HCT116 (cell line): ENCODE data around the gene TAF1B. TPM values are rescaled to one million over a fixed set of nuclear protein-coding genes. Genes with fewer than 3 reads are reported as not detected.

Experiments used
- ATAC-seq: fragments of 200-7000 bp; cut with Tn5 transposase; 2 replicates; pipeline ENCODE4 v1.9.1; 2020; ENCODE audit warnings: mild to moderate bottlenecking, moderate library complexity
- BruUV-seq: library from RNA; stranded (reverse); fragments of 400-500 nt; replicated peaks from 2 replicates; lab custom pipeline; 2021; lab: Mats Ljungman, UMichigan
- CTCF ChIA-PET: fragments of 300-600 bp; sonication (Branson Sonifier 250); formaldehyde crosslinking; loops from one replicate; lab custom pipeline; 2021; ENCODE audit warnings: antibody characterized with exemption; lab: Charles Lee
- POLR2A ChIA-PET: fragments of 300-600, 350-600 bp; sonication (Branson Sonifier 250); formaldehyde crosslinking; loops from one replicate; lab custom pipeline; 2021; ENCODE audit warnings: antibody characterized with exemption; lab: Charles Lee
- RAD21 ChIA-PET, 2 experiments: fragments of 300-600 bp; sonication (Branson Sonifier 250); formaldehyde crosslinking; loops; one replicate each; lab custom pipeline; 2023; ENCODE audit warnings: low total read pairs in 2 of 2; ENCODE audit not compliant: uncharacterized antibody in 2 of 2, unreplicated experiment in 2 of 2, low non-redundant PET in 1 of 2; lab: Charles Lee
- DNase-seq: peaks from one replicate; pipeline ENCODE4 v3.0.0-alpha.2; 2010; ENCODE audit warnings: low read depth, low spot score
- H2AFZ ChIP-seq: fragments of 200-600 bp; shearing (Covaris generic), sonication (generic); 2 replicates; pipeline ENCODE4 v1.6.1; 2017; ENCODE audit warnings: low read depth, mixed run types, mixed read lengths, antibody characterized with exemption, low read length; ENCODE audit not compliant: poor library complexity, severe bottlenecking
- H3K27ac ChIP-seq: 2 replicates; pipeline ENCODE4 v1.5.1; 2012; ENCODE audit warnings: low read depth, low read length
- H3K27me3 ChIP-seq: fragments of 200-600 bp; sonication (generic); 2 replicates; pipeline ENCODE4 v1.6.1; 2016; ENCODE audit warnings: mixed run types, low read length, mixed read lengths; ENCODE audit not compliant: insufficient read depth
- H3K36me3 ChIP-seq, 2 experiments: fragments of 200-500 bp in 1 of 2; fragments of 200-600 bp in 1 of 2; sonication (Bioruptor generic) in 1 of 2; sonication (generic) in 1 of 2; 2 replicates each; pipeline versions ENCODE4 v1.5.1 to v1.6.1; 2014 to 2016; ENCODE audit warnings: low read length in 2 of 2, inconsistent platforms in 1 of 2, mixed read lengths in 1 of 2, mixed run types in 1 of 2; ENCODE audit not compliant: insufficient read depth in 2 of 2, control insufficient read depth in 1 of 2
- H3K4me1 ChIP-seq, 2 experiments: fragments of 200-600 bp in 1 of 2; sonication (generic) in 1 of 2; 2 replicates each; pipeline versions ENCODE4 v1.5.1 to v1.6.1; 2012 to 2017; ENCODE audit warnings: low read length in 2 of 2, inconsistent platforms in 1 of 2, mild to moderate bottlenecking in 1 of 2, mixed read lengths in 1 of 2, mixed run types in 1 of 2, moderate library complexity in 1 of 2; ENCODE audit not compliant: insufficient read depth in 2 of 2, control insufficient read depth in 1 of 2
- H3K4me2 ChIP-seq: fragments of 200-600 bp; sonication (generic); 2 replicates; pipeline ENCODE4 v1.6.1; 2017; ENCODE audit warnings: mixed run types, low read length, mixed read lengths
- H3K4me3 ChIP-seq, 2 experiments: fragments of 200-600 bp in 1 of 2; sonication (generic) in 1 of 2; replicated peaks in 1 of 2; 2 replicates each; pipeline ENCODE4 v1.5.1; 2011 to 2016; ENCODE audit warnings: low read length in 2 of 2, control low read depth in 1 of 2, low read depth in 1 of 2, mild to moderate bottlenecking in 1 of 2, mixed read lengths in 1 of 2, mixed run types in 1 of 2
- H3K79me2 ChIP-seq: fragments of 200-600 bp; sonication (generic); 2 replicates; pipeline ENCODE4 v1.6.1; 2017; ENCODE audit warnings: mild to moderate bottlenecking, mixed run types, low read length, moderate library complexity, mixed read lengths; ENCODE audit not compliant: insufficient read depth
- H3K9ac ChIP-seq: fragments of 200-600 bp; sonication (generic); 2 replicates; pipeline ENCODE4 v1.6.1; 2016; ENCODE audit warnings: low read length, mixed read lengths
- H3K9me2 ChIP-seq: fragments of 200-600 bp; sonication (generic), shearing (Covaris generic); 2 replicates; pipeline ENCODE4 v1.6.1; 2017; ENCODE audit warnings: mixed run types, mild to moderate bottlenecking, moderate library complexity; ENCODE audit not compliant: insufficient read depth
- H3K9me3 ChIP-seq, 2 experiments: fragments of 200-500 bp in 1 of 2; fragments of 200-600 bp in 1 of 2; sonication (Bioruptor generic) in 1 of 2; sonication (generic) in 1 of 2; 2 replicates each; pipeline ENCODE4 v1.6.1; 2014 to 2017; ENCODE audit warnings: low read length in 2 of 2, mixed read lengths in 2 of 2, inconsistent platforms in 1 of 2, low read depth in 1 of 2, mild to moderate bottlenecking in 1 of 2, mixed run types in 1 of 2, moderate library complexity in 1 of 2; ENCODE audit not compliant: control insufficient read depth in 1 of 2, insufficient read depth in 1 of 2
- H4K20me1 ChIP-seq: fragments of 200-600 bp; sonication (generic), shearing (Covaris generic); 2 replicates; pipeline ENCODE4 v1.6.1; 2017; ENCODE audit warnings: mixed run types, mild to moderate bottlenecking, moderate library complexity; ENCODE audit not compliant: insufficient read depth
- CBX3 ChIP-seq: IDR thresholded peaks from 2 replicates; pipeline ENCODE4 v1.6.1; 2012; ENCODE audit warnings: low read depth
- EGR1 ChIP-seq: IDR thresholded peaks from 2 replicates; pipeline ENCODE4 v1.6.1; 2012; ENCODE audit warnings: low read depth
- JUND ChIP-seq: IDR thresholded peaks from 2 replicates; pipeline ENCODE4 v1.6.1; 2012
- POLR2AphosphoS5 ChIP-seq: IDR thresholded peaks from 2 replicates; pipeline ENCODE4 v1.6.1; 2011; ENCODE audit warnings: mild to moderate bottlenecking, low read depth, low read length, moderate library complexity
- RAD21 ChIP-seq: IDR thresholded peaks from 2 replicates; pipeline ENCODE4 v1.6.1; 2012; ENCODE audit warnings: low read depth, mild to moderate bottlenecking
- SIN3A ChIP-seq: IDR thresholded peaks from 2 replicates; pipeline ENCODE4 v1.6.1; 2012; ENCODE audit warnings: low read depth
- SP1 ChIP-seq: IDR thresholded peaks from 2 replicates; pipeline ENCODE4 v1.6.1; 2012; ENCODE audit warnings: low read depth
- SRF ChIP-seq: IDR thresholded peaks from 2 replicates; pipeline ENCODE4 v1.6.1; 2012; ENCODE audit warnings: low read depth
- ZFX ChIP-seq: fragments of 450-650 bp; IDR thresholded peaks from 2 replicates; pipeline ENCODE4 v1.6.1; 2017
- ZNF274 ChIP-seq: fragments of 200-500 bp; sonication (Bioruptor generic); IDR thresholded peaks from 2 replicates; pipeline ENCODE4 v1.6.1; 2014; ENCODE audit warnings: mild to moderate bottlenecking, low read depth, low read length, inconsistent platforms
- intact Hi-C: fragments of 100-400 bp; cut with micrococcal nuclease; formaldehyde crosslinking; loops from 2 replicates; pipeline ENCODE4 v1.10.0; 2022
- total RNA-seq: library from RNA; stranded (reverse); gene quantifications from one replicate; pipeline ENCODE4 v1.2.1, GENCODE V29; 2021; ENCODE audit not compliant: unreplicated experiment
- TF ChIP-seq, protein P1 (sequence below): IDR thresholded peaks from 2 replicates; pipeline ENCODE4 v1.6.1; 2011; ENCODE audit warnings: mild to moderate bottlenecking, low read length, moderate library complexity; ENCODE audit not compliant: insufficient replicate concordance; ENCODE audit errors: extremely low read depth
- TF ChIP-seq, protein P2 (sequence below), 3 experiments: fragments of 200-600 bp in 1 of 3; sonication (generic) in 1 of 3; IDR thresholded peaks in 2 of 3; conservative IDR thresholded peaks in 1 of 3; 2 replicates each; pipeline ENCODE4 v1.5.1; 2012 to 2017; ENCODE audit warnings: low read depth in 2 of 3, low read length in 2 of 3, antibody characterized with exemption in 1 of 3, borderline replicate concordance in 1 of 3, control low read depth in 1 of 3, mild to moderate bottlenecking in 1 of 3, mixed read lengths in 1 of 3, mixed run types in 1 of 3, moderate library complexity in 1 of 3; ENCODE audit not compliant: insufficient read depth in 1 of 3
- TF ChIP-seq, protein P3 (sequence below): IDR thresholded peaks from 2 replicates; pipeline ENCODE4 v1.6.1; 2012

The TAF1B gene
- total RNA-seq, 1 experiment from 2014 or later = 27.9 TPM

DNA sequence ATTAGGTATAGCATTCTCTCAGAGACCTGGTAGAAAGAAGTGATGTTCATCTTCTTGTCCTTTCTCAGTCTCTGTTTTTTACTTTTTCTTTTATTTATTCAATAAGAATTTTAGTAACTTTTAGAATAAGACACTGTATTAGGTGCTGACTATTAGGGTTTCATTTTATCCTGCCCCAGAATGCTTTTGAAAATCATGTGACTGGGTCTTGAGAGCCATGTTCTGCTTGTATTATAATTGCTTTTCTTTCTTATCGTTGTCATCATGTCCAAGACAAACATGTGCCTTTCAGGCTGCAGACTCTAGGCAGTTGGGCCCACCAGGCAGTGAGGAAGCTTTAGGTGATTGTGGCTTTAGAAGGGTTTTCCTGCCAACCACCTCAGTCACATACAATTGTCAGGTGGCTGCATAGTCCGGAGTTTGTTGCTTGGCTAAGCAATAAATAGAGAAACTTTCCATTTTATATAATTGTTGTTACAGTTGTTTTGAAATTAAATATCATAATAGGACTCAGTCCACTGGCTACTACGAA, 123.3 kb downstream of the TAF1B start:
- Histone ChIP-seq H2AFZ (no peak overlapping the region), H3K79me2 (no peaks in the 10 kb centered on the region), H3K4me1 (no peaks in the 10 kb centered on the region), H3K36me3 (peaks cover 0 to 4% of the 10 kb centered on the region in 2 experiments; a peak in 1 of 4 replicates), H3K9ac (no peak overlapping the region), H3K27ac (no peak overlapping the region), H3K27me3 (no peaks in the 10 kb centered on the region), H3K9me3 (no peaks in the 10 kb centered on the region), H3K4me2 (no peak overlapping the region), H3K9me2 (no peaks in the 10 kb centered on the region), H3K4me3 (no peak overlapping the region), H4K20me1 (no peaks in the 10 kb centered on the region)
- no peak for DNase-seq
- intact Hi-C loops = no loop called here
- ATAC-seq = no peak
- ChIA-PET CTCF (interaction anchor here (2.4 kb wide), 1 partner anchor 18 kb away, joined by 5 read pairs; no protein-coding TSS in a partner anchor), POLR2A (no interaction called here), RAD21 (no interaction called here)
- BruUV-seq = no TSS peak
- TF ChIP-seq SIN3A (no peak), SP1 (no peak), ZFX (no peak), CBX3 (no peak), RAD21 (no peak), EGR1 (no peak), JUND (no peak), POLR2AphosphoS5 (no peak), SRF (no peak), ZNF274 (no peak)
- TF ChIP-seq, protein P1, sequence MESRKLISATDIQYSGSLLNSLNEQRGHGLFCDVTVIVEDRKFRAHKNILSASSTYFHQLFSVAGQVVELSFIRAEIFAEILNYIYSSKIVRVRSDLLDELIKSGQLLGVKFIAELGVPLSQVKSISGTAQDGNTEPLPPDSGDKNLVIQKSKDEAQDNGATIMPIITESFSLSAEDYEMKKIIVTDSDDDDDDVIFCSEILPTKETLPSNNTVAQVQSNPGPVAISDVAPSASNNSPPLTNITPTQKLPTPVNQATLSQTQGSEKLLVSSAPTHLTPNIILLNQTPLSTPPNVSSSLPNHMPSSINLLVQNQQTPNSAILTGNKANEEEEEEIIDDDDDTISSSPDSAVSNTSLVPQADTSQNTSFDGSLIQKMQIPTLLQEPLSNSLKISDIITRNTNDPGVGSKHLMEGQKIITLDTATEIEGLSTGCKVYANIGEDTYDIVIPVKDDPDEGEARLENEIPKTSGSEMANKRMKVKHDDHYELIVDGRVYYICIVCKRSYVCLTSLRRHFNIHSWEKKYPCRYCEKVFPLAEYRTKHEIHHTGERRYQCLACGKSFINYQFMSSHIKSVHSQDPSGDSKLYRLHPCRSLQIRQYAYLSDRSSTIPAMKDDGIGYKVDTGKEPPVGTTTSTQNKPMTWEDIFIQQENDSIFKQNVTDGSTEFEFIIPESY = no peak
- TF ChIP-seq, protein P2, sequence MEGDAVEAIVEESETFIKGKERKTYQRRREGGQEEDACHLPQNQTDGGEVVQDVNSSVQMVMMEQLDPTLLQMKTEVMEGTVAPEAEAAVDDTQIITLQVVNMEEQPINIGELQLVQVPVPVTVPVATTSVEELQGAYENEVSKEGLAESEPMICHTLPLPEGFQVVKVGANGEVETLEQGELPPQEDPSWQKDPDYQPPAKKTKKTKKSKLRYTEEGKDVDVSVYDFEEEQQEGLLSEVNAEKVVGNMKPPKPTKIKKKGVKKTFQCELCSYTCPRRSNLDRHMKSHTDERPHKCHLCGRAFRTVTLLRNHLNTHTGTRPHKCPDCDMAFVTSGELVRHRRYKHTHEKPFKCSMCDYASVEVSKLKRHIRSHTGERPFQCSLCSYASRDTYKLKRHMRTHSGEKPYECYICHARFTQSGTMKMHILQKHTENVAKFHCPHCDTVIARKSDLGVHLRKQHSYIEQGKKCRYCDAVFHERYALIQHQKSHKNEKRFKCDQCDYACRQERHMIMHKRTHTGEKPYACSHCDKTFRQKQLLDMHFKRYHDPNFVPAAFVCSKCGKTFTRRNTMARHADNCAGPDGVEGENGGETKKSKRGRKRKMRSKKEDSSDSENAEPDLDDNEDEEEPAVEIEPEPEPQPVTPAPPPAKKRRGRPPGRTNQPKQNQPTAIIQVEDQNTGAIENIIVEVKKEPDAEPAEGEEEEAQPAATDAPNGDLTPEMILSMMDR (IDR thresholded peaks at IDR 0.05 in 2 of 3, conservative IDR thresholded peaks at IDR 0.05 in 1 of 3; ENCODE audit: borderline replicate concordance in 1 of 3, insufficient read depth in 1 of 3, low read depth in 2 of 3, low read length in 2 of 3) = no peak
- TF ChIP-seq, protein P3, sequence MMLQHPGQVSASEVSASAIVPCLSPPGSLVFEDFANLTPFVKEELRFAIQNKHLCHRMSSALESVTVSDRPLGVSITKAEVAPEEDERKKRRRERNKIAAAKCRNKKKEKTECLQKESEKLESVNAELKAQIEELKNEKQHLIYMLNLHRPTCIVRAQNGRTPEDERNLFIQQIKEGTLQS = no peak
